ENCODE data around the gene SERTM2.

The SERTM2 gene

DNA sequence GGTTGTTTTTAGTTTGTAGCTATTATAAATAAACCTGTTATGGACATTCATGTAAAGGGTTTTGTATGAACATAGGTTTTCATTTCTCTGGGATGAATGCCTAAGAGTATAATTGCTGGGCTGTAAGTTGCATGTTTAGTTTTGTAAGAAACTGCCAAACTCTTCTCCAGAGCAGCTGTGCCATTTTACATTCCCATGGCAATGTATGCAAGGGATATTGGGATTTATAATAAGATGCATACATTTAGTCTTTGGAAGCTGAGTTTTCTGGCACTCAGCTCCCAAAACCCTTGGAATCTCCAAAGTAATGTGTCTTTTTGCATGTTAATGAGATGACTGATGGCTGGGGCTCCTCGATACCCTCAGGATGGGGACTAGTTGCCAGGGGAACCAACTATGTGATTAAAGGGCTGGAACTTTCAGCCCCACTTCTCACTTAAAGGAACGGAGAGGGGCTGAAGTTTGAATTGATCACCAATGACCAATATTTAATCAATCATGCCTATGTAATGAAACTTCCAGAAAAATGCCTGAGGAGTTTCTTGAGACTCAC lies 44.0 kb downstream of the SERTM2 start:
- no peak overlapping the region for H3K4me3 ChIP-seq (replicated peaks in 1 of 2; ENCODE audit: low read depth in 2 of 2, low read length in 2 of 2)
- DNase-seq (ENCODE audit: low read depth in 2 of 2), result no peak
- TF ChIP-seq CTCF (IDR thresholded peaks at IDR 0.05; ENCODE audit: low read depth, low read length), result no peak

DNA sequence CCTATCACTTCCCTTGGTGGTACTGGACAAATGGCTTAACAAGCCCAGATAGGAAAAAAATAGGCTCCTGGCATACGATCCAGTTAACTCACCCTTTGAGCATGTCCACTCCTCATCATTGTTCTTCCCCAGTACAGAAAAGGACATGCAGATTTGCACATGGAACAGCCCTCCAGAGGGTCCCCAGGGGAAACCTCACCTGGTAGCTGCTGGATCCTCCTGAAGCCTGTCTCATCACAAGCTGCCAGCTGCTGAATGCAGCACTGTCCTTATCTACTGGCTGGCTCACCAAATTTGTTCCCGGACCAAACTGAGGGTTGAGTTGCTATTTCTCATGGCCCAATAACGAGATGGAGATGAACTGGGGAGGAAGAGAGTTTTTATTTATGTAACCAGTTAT lies 49.4 kb downstream of the SERTM2 start:
- H3K4me3 ChIP-seq (replicated peaks in 1 of 2; ENCODE audit: low read depth in 2 of 2, low read length in 2 of 2), result no peak overlapping the region
- no peak for TF ChIP-seq CTCF (IDR thresholded peaks at IDR 0.05; ENCODE audit: low read depth, low read length)
- DNase-seq (ENCODE audit: low read depth in 2 of 2), result no peak

GRCh38 chrX:111561851-111562250 lies 50.4 kb downstream of the SERTM2 start:
- H3K4me3 ChIP-seq (replicated peaks in 1 of 2; ENCODE audit: low read depth in 2 of 2, low read length in 2 of 2), result no peak overlapping the region
- no peak for TF ChIP-seq CTCF (IDR thresholded peaks at IDR 0.05; ENCODE audit: low read depth, low read length)
- DNase-seq (ENCODE audit: low read depth in 2 of 2), result no peak

- DNase-seq (ENCODE audit: low read depth in 2 of 2), result no peak
- no peak overlapping the region for H3K4me3 ChIP-seq (replicated peaks in 1 of 2; ENCODE audit: low read depth in 2 of 2, low read length in 2 of 2)
- no peak for TF ChIP-seq CTCF (IDR thresholded peaks at IDR 0.05; ENCODE audit: low read depth, low read length)
These were observed 56.3 kb downstream of the SERTM2 start for GRCh38 chrX:111567542-111568255.

DNA sequence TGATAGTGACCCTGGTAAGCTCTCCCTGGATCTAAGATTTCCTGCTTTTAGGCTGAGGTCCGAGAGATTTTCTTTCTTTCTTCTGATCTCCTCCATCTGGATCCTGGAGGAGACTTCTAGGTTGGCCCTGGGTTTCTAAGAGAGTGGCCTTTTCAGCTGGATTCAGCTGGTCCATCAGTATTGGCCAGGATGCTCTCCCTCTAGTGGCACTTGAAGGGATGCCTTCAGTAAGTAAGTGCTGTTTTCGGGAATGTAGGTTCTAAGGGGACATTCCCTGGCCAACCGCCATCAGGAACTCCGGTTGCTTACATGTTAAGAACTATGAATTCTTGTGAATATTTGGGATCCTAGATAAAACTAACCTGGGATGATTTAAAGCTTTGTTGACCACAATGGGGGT lies 56.9 kb downstream of the SERTM2 start:
- peak; percentile 32 for TF ChIP-seq CTCF (IDR thresholded peaks at IDR 0.05; ENCODE audit: low read depth, low read length)
- peak; percentile 2 to 7 for DNase-seq (ENCODE audit: low read depth in 2 of 2)

GRCh38 chrX:111568817-111569216 lies 57.4 kb downstream of the SERTM2 start:
- DNase-seq (ENCODE audit: low read depth in 2 of 2), result no peak
- TF ChIP-seq CTCF (IDR thresholded peaks at IDR 0.05; ENCODE audit: low read depth, low read length), result no peak

More for the DNA sequence above, 56.9 kb downstream of the SERTM2 start:
- no peak overlapping the region for H3K4me3 ChIP-seq (replicated peaks in 1 of 2; ENCODE audit: low read depth in 2 of 2, low read length in 2 of 2)

More at GRCh38 chrX:111568817-111569216, 57.4 kb downstream of the SERTM2 start:
- H3K4me3 ChIP-seq (replicated peaks in 1 of 2; ENCODE audit: low read depth in 2 of 2, low read length in 2 of 2), result no peak overlapping the region
